GM12878 (cell line): ENCODE results near the gene ANKIB1. TPM values are rescaled to one million over a fixed set of nuclear protein-coding genes. Genes with fewer than 3 reads are reported as not detected.

Experiments
- ATAC-seq: fragments of 200-7000 bp; cut with Tn5 transposase; 3 replicates; pipeline ENCODE4 v1.9.1; 2020; ENCODE audit warnings: mild to moderate bottlenecking, moderate library complexity
- BruUV-seq: library from RNA; stranded (reverse); fragments of 400-500 nt; replicated peaks from 2 replicates; lab custom pipeline; 2021; lab: Mats Ljungman, UMichigan
- CTCF ChIA-PET: fragments of 300-600 bp; sonication (Branson Sonifier 250); formaldehyde crosslinking; extraction: SDS; loops from one replicate; lab custom pipeline; 2021; ENCODE audit warnings: inconsistent platforms; lab: Yijun Ruan, JAX
- POLR2A ChIA-PET: fragments of 350-600 bp; formaldehyde crosslinking; extraction: SDS; loops from one replicate; lab custom pipeline; 2021; ENCODE audit warnings: inconsistent platforms; lab: Charles Lee
- RAD21 ChIA-PET: fragments of 300-600 bp; sonication (Branson Sonifier 250); formaldehyde crosslinking; loops from one replicate; lab custom pipeline; 2023; ENCODE audit warnings: antibody characterized with exemption; ENCODE audit not compliant: unreplicated experiment; lab: Charles Lee
- SMC1A ChIA-PET: fragments of 300-600 bp; sonication (Branson Sonifier 250); formaldehyde crosslinking; loops from one replicate; lab custom pipeline; 2023; ENCODE audit not compliant: unreplicated experiment, uncharacterized antibody; lab: Charles Lee
- DNase-seq: peaks from one replicate; pipeline ENCODE4 v3.0.0-alpha.2; 2011; ENCODE audit warnings: low read depth, low spot score
- FAIRE-seq: peaks from 3 replicates; lab custom pipeline; 2011; peaks lifted over from hg19 to GRCh38; lab: Jason Lieb, UNC
- H2AFZ ChIP-seq: 2 replicates; pipeline ENCODE4 v1.6.0; 2011; ENCODE audit warnings: low read depth, low read length, control low read depth; ENCODE audit not compliant: control insufficient read depth
- H3K27ac ChIP-seq: 2 replicates; pipeline ENCODE4 v1.5.1; 2011; ENCODE audit warnings: control low read depth; ENCODE audit not compliant: control insufficient read depth, insufficient read depth
- H3K27me3 ChIP-seq, 2 experiments: replicated peaks in 1 of 2; 2 replicates each; pipeline versions ENCODE4 v1.6.0 to v1.6.1; 2011; ENCODE audit warnings: low read length in 1 of 2; ENCODE audit not compliant: control insufficient read depth in 2 of 2, insufficient read depth in 2 of 2
- H3K36me3 ChIP-seq, 2 experiments: 2 replicates each; pipeline ENCODE4 v1.5.1; 2011; ENCODE audit warnings: low read length in 1 of 2; ENCODE audit not compliant: control insufficient read depth in 2 of 2, insufficient read depth in 2 of 2
- H3K4me1 ChIP-seq: 2 replicates; pipeline ENCODE4 v1.6.1; 2011; ENCODE audit warnings: mild to moderate bottlenecking, low read length, moderate library complexity, mixed read lengths; ENCODE audit not compliant: control insufficient read depth, insufficient read depth
- H3K4me2 ChIP-seq: 2 replicates; pipeline ENCODE4 v1.6.0; 2011; ENCODE audit warnings: control low read depth; ENCODE audit not compliant: control insufficient read depth, insufficient read depth
- H3K4me3 ChIP-seq: fragments of 200-600 bp; sonication (generic); 2 replicates; pipeline ENCODE4 v1.5.1; 2016
- H3K79me2 ChIP-seq: 2 replicates; pipeline ENCODE4 v1.6.0; 2011; ENCODE audit warnings: low read length; ENCODE audit not compliant: control insufficient read depth, insufficient read depth
- H3K9ac ChIP-seq: 2 replicates; pipeline ENCODE4 v1.8.0; 2011; ENCODE audit warnings: low read length, control low read depth, mixed read lengths; ENCODE audit not compliant: control insufficient read depth, insufficient read depth
- H3K9me3 ChIP-seq: replicated peaks from 3 replicates; pipeline ENCODE4 v1.5.1; 2011; ENCODE audit warnings: mild to moderate bottlenecking, low read length; ENCODE audit not compliant: control insufficient read depth, insufficient read depth
- H4K20me1 ChIP-seq: 2 replicates; pipeline ENCODE4 v1.6.0; 2011; ENCODE audit not compliant: control insufficient read depth, insufficient read depth
- ATF2 ChIP-seq: IDR thresholded peaks from 2 replicates; pipeline ENCODE4 v1.6.1; 2012; ENCODE audit warnings: low read length, inconsistent platforms
- BRCA1 ChIP-seq: IDR thresholded peaks from 2 replicates; pipeline ENCODE4 v1.6.1; 2011; ENCODE audit warnings: low read depth, low read length, improper control_type of control experiment
- CEBPB ChIP-seq, 2 experiments: fragments of 150-350 bp in 1 of 2; IDR thresholded peaks; 2 replicates each; pipeline ENCODE4 v1.6.1; 2012 to 2014; ENCODE audit warnings: low read depth in 2 of 2, low read length in 2 of 2, borderline replicate concordance in 1 of 2, inconsistent platforms in 1 of 2
- MYC ChIP-seq: IDR thresholded peaks from 2 replicates; pipeline ENCODE4 v1.6.1; 2011; ENCODE audit warnings: mild to moderate bottlenecking, low read length, moderate library complexity, inconsistent platforms; ENCODE audit not compliant: insufficient read depth, insufficient replicate concordance, insufficient read length, severe bottlenecking
- NFIC ChIP-seq: IDR thresholded peaks from 2 replicates; pipeline ENCODE4 v1.6.1; 2012; ENCODE audit warnings: low read depth, mild to moderate bottlenecking, inconsistent platforms, low read length, moderate library complexity
- NRF1 ChIP-seq: conservative IDR thresholded peaks from 2 replicates; pipeline ENCODE4 v1.6.1; 2011; ENCODE audit warnings: mild to moderate bottlenecking, low read depth, low read length, improper control_type of control experiment
- POLR2AphosphoS5 ChIP-seq: IDR thresholded peaks from 2 replicates; pipeline ENCODE4 v1.6.1; 2011; ENCODE audit warnings: mild to moderate bottlenecking, low read length, inconsistent platforms
- RELA ChIP-seq: fragments of 450-650 bp; IDR thresholded peaks from 2 replicates; pipeline ENCODE4 v1.8.0; 2014; ENCODE audit warnings: borderline replicate concordance; ENCODE audit not compliant: partially characterized antibody
- SMC3 ChIP-seq: IDR thresholded peaks from 2 replicates; pipeline ENCODE4 v1.6.1; 2011; ENCODE audit warnings: low read length, improper control_type of control experiment, borderline replicate concordance
- SP1 ChIP-seq: IDR thresholded peaks from one replicate; pipeline ENCODE4 v1.6.1; 2011; ENCODE audit warnings: low read depth, low read length
- TCF12 ChIP-seq: IDR thresholded peaks from 2 replicates; pipeline ENCODE4 v1.6.1; 2011; ENCODE audit warnings: low read depth, mild to moderate bottlenecking, low read length
- WRNIP1 ChIP-seq: IDR thresholded peaks from 2 replicates; pipeline ENCODE4 v1.6.1; 2011; ENCODE audit warnings: low read depth, low read length, improper control_type of control experiment, borderline replicate concordance
- ZNF274 ChIP-seq: IDR thresholded peaks from one replicate; pipeline ENCODE4 v1.8.0; 2011; ENCODE audit not compliant: insufficient read length, insufficient read depth
- ZNF622 ChIP-seq: fragments of 450-650 bp; IDR thresholded peaks from 2 replicates; pipeline ENCODE4 v1.6.1; 2017; ENCODE audit warnings: mild to moderate bottlenecking, inconsistent platforms
- WGBS: methylation state at CpG from one replicate; pipeline ENCODE4 v1.1.6; 2016; ENCODE audit warnings: low lambda C conversion rate; ENCODE audit not compliant: insufficient replicate concordance, insufficient coverage; ENCODE audit errors: missing lambda C conversion rate; 5-methylcytosine and 5-hydroxymethylcytosine counted together
- in situ Hi-C: fragments of 300-500 bp; cut with MboI; formaldehyde crosslinking; loops from 9 replicates; pipeline ENCODE4 v1.14.3; 2018; ENCODE audit warnings: mixed read lengths
- intact Hi-C: fragments of 100-400 bp; cut with micrococcal nuclease; formaldehyde crosslinking; loops from one replicate; pipeline ENCODE4 v1.14.2; 2022; ENCODE audit not compliant: unreplicated experiment
- polyA plus RNA-seq, 11 experiments: library from polyadenylated mRNA; depleted of rRNA in 4 of 11; unstranded in 6 of 11; stranded (reverse) in 5 of 11; fragments of >200 nt; fragmentation: Nextera tagmentation in 4 of 11; fragmentation: Illumina TruSeq in 1 of 11; extraction: Ambion mirVana in 4 of 11; extraction: Trizol in 1 of 11; gene quantifications; 1 replicate in 1 of 11; 2 replicates in 10 of 11; pipeline versions ENCODE4 v1.2.1 to v1.2.3, GENCODE V29; 2011 to 2016; ENCODE audit warnings: inconsistent platforms in 2 of 11, missing spikeins in 2 of 11, low read depth in 1 of 11
- total RNA-seq, 4 experiments: library from RNA; depleted of rRNA in 3 of 4; stranded (reverse); fragments of >200 nt in 3 of 4; fragmentation: Illumina TruSeq in 1 of 4; extraction: Trizol in 1 of 4; gene quantifications; 2 replicates each; pipeline versions ENCODE4 v1.2.1 to v1.2.3, GENCODE V29; 2013 to 2021
- TF ChIP-seq, protein P1 (sequence below): IDR thresholded peaks from 2 replicates; pipeline ENCODE4 v1.6.1; 2011; ENCODE audit warnings: low read depth, low read length, improper control_type of control experiment, borderline replicate concordance
- TF ChIP-seq, protein P2 (sequence below): fragments of 450-650 bp; IDR thresholded peaks from 2 replicates; pipeline ENCODE4 v1.6.1; 2017; ENCODE audit warnings: borderline replicate concordance
- TF ChIP-seq, protein P3 (sequence below): fragments of 450-650 bp; formaldehyde crosslinking; IDR thresholded peaks from 2 replicates; pipeline ENCODE4 v1.5.0; 2022; ENCODE audit warnings: mild to moderate bottlenecking, missing genetic modification characterization

ANKIB1 gene
- total and polyA plus RNA-seq, 10 of the 15 experiments (the other 5 are each of a cell fraction or from before 2014, with no cell fraction given): 9.0 to 54.0 (median 21.9) TPM

DNA sequence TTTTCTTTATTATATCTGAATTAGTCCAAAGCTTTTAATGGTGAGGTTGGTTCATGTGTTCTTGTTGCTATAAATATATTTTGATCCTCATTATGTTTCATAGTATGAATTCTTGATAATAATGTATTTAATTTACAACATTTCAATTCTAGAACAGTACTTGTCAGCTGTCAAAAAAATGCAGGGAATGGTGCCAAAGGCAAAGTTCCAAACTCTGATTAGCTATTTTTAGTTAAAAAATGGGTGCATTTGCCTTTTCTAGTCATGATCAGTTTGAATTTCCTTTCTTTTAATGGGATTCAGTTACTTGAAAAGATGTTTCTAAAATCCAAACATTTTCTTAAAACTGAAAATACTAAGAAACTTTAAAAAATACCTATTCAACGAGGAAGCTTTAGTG is 49.6 kb downstream of the ANKIB1 start:
- no peak for ATAC-seq
- Histone ChIP-seq H3K4me2 (no peak overlapping the region), H2AFZ (no peak overlapping the region), H3K4me3 (no peak overlapping the region)
- ChIA-PET SMC1A (interaction anchor here (0.9 to 3.2 kb wide), 11 partner anchors 10 to 153 kb away, joined by 3 to 13 read pairs (median 4); no protein-coding TSS in a partner anchor), CTCF (interaction anchor here (0.7 to 1.2 kb wide), 3 partner anchors 34 to 116 kb away, joined by 3 to 4 read pairs (median 3); partner anchors contain the start of gene LRRD1)
- WGBS: 59% methylated on average over 1 of the region's 1 CpG
- TF ChIP-seq SP1 (no peak), CEBPB (IDR thresholded peaks at IDR 0.05; ENCODE audit: borderline replicate concordance in 1 of 2, low read depth in 2 of 2, low read length in 2 of 2) (no peak), POLR2AphosphoS5 (no peak), WRNIP1 (no peak), ZNF622 (no peak), ATF2 (no peak), MYC (no peak), ZNF274 (no peak), BRCA1 (no peak), TCF12 (no peak), NFIC (no peak), RELA (no peak), NRF1 (no peak), SMC3 (no peak)
- TF ChIP-seq, protein P1, sequence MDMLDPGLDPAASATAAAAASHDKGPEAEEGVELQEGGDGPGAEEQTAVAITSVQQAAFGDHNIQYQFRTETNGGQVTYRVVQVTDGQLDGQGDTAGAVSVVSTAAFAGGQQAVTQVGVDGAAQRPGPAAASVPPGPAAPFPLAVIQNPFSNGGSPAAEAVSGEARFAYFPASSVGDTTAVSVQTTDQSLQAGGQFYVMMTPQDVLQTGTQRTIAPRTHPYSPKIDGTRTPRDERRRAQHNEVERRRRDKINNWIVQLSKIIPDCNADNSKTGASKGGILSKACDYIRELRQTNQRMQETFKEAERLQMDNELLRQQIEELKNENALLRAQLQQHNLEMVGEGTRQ: no peak
- TF ChIP-seq, protein P2, sequence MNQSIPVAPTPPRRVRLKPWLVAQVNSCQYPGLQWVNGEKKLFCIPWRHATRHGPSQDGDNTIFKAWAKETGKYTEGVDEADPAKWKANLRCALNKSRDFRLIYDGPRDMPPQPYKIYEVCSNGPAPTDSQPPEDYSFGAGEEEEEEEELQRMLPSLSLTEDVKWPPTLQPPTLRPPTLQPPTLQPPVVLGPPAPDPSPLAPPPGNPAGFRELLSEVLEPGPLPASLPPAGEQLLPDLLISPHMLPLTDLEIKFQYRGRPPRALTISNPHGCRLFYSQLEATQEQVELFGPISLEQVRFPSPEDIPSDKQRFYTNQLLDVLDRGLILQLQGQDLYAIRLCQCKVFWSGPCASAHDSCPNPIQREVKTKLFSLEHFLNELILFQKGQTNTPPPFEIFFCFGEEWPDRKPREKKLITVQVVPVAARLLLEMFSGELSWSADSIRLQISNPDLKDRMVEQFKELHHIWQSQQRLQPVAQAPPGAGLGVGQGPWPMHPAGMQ: no peak
- TF ChIP-seq, protein P3, sequence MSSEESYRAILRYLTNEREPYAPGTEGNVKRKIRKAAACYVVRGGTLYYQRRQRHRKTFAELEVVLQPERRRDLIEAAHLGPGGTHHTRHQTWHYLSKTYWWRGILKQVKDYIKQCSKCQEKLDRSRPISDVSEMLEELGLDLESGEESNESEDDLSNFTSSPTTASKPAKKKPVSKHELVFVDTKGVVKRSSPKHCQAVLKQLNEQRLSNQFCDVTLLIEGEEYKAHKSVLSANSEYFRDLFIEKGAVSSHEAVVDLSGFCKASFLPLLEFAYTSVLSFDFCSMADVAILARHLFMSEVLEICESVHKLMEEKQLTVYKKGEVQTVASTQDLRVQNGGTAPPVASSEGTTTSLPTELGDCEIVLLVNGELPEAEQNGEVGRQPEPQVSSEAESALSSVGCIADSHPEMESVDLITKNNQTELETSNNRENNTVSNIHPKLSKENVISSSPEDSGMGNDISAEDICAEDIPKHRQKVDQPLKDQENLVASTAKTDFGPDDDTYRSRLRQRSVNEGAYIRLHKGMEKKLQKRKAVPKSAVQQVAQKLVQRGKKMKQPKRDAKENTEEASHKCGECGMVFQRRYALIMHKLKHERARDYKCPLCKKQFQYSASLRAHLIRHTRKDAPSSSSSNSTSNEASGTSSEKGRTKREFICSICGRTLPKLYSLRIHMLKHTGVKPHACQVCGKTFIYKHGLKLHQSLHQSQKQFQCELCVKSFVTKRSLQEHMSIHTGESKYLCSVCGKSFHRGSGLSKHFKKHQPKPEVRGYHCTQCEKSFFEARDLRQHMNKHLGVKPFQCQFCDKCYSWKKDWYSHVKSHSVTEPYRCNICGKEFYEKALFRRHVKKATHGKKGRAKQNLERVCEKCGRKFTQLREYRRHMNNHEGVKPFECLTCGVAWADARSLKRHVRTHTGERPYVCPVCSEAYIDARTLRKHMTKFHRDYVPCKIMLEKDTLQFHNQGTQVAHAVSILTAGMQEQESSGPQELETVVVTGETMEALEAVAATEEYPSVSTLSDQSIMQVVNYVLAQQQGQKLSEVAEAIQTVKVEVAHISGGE (CRISPR knock-in tag): no peak
- TF ChIP-seq, all 136 proteins: peak for 0
- H3K4me1 ChIP-seq: peaks cover 18% of the 10 kb centered on the region
- H3K9me3 ChIP-seq: no peaks in the 10 kb centered on the region; the same call in 2 of the 3 replicates
- POLR2A ChIA-PET: interaction anchor here (0.9 to 1.2 kb wide), 2 partner anchors 47 to 50 kb away, joined by 4 to 7 read pairs; partner anchors contain the start of genes ANKIB1 and KRIT1
- DNase-seq: no peak
- H4K20me1 ChIP-seq: no peaks in the 10 kb centered on the region
- FAIRE-seq: no peak
- H3K79me2 ChIP-seq: peaks cover 35% of the 10 kb centered on the region
- RAD21 ChIA-PET: no interaction called here
- no TSS peak for BruUV-seq
- no peak overlapping the region for H3K27ac ChIP-seq
- no peaks in the 10 kb centered on the region for H3K27me3 ChIP-seq
- H3K36me3 ChIP-seq: peaks cover 0 to 2% of the 10 kb centered on the region in 2 experiments; a peak in 3 of 4 replicates
- in situ Hi-C loops (no loop called here), intact Hi-C loops (no loop called here)
- H3K9ac ChIP-seq: no peak overlapping the region
